Measurements from ENCODE around the gene SHC1.

Gene SHC1

DNA sequence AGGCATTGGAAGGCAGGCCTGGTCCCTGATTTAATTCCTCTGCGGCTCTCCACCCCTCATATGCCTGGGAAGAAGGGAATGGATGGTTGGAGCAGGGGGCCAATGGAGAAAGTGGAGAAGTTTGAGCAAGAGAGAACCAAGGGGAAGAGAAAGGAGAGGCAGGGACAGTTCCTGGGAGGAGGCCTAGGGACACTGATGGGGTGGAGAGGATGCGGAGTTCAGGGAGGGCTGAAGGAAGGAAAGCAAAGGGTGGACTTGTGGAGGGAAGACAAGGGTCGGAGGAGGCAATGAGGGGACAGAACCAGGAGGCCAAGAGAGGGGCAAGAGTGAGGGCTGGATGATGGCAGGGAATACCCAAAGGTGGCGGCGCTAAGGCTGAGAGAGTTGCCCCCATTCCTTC lies 39.2 kb upstream of the SHC1 start:
- DNase-seq, result no peak
- in situ Hi-C loops (cut with HindIII; ENCODE audit: low pct_ligation_motif_present, low pct_unique_long_range_greater_than_20kb, low sequenced_read_pairs), result no loop called here

DNA sequence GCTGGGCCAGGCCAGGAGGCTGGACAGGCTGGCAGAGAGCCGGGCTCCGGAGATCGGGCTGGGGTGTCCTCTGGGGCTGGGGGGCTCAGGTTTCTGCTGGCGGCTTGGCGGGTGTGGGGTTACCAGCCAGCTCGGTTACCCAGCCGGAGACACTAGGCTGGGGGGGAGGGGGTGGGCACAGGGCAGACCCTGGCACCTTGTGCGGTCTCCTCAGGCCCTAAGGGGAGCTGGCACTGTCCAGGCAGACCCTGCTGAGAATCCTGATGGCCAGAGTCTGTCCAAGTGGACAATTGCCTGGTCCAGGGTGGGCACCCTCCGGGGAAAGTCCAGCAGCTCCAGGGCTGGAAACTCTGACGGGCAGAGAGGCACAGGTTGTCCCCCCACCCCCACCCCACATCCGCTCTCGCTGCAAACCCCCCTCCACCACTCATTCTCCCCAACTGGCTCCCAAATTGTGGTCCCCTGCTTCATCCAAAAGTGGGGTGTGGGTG lies 38.7 kb upstream of the SHC1 start:
- no peak for DNase-seq
- in situ Hi-C loops (cut with HindIII; ENCODE audit: low pct_ligation_motif_present, low pct_unique_long_range_greater_than_20kb, low sequenced_read_pairs), result no loop called here

DNA sequence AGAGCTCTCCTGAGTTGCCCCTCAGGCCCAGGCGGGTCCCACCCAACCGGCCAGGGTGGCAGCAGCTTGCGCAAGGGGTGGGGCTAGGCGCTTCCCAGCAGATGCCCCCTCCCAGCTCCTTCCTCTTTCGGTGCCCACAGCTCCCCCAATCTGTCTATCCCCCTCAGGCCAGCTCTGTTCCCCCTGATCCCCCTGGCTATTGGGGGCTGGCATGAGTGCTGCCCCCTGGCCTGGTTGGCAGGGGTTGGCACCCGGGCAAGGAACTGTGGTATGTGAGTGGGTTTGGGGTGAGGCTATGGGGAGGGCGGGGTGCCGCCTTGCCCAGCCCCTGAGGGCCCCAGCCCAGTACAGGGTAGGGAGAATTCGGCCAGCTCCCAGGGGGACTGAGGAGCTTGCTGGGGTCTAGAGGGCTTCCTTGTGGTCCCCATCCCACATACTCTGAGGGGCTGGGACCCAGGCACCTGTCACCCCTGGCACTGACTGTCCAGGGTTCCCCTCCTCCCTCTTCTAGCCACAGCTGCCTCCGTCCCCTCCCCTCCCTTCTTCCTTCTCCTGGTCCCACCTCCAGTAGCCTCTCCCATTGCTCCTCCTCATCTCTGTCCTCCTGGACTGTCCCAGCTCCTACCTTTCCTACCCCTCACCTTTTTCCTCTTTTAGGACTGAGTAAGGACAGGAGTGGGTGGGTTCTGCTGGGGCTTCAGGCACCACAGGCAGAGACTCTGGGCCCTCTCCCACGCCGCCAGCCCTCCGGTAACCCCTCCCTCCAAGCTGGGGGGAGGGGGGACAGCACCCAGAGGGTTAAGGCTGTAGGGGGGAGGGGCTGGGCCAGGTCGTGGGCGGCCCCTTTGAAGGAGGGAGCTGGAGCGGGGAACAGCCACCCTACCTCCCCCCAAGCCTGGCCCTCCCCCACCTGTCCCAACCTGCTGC lies 37.7 kb upstream of the SHC1 start:
- DNase-seq, result no peak
- in situ Hi-C loops (cut with HindIII; ENCODE audit: low pct_ligation_motif_present, low pct_unique_long_range_greater_than_20kb, low sequenced_read_pairs), result no loop called here

DNA sequence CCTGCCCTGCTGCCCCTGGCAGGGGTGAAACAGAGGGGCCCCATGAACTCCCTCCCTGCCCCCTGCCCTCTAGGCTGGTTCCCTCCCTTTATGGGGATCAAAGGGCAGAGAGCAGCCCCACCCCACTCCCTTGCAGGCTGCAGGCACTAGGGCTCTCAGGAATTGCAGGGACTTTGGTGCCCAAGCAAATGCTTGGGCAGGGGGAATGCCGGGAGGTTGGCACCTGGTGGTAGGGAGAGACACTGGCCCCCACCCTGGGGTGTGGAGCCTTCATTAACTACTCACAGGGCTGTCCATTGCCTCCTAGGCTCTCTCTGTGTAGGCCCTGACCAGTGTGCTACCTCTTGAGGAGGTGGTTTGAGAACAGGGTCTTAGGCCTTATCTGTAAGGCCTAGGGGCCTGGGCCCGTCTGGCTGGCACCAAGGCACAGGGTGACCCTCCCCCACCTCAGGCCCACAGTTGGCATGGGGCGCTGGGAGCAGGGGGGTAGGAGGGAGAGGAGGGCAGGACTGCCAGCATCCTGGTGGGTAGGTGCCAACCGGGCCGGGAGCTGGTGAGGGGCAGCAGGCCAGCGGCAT lies 36.8 kb upstream of the SHC1 start:
- in situ Hi-C loops (cut with HindIII; ENCODE audit: low pct_ligation_motif_present, low pct_unique_long_range_greater_than_20kb, low sequenced_read_pairs), result no loop called here
- no peak for DNase-seq

DNA sequence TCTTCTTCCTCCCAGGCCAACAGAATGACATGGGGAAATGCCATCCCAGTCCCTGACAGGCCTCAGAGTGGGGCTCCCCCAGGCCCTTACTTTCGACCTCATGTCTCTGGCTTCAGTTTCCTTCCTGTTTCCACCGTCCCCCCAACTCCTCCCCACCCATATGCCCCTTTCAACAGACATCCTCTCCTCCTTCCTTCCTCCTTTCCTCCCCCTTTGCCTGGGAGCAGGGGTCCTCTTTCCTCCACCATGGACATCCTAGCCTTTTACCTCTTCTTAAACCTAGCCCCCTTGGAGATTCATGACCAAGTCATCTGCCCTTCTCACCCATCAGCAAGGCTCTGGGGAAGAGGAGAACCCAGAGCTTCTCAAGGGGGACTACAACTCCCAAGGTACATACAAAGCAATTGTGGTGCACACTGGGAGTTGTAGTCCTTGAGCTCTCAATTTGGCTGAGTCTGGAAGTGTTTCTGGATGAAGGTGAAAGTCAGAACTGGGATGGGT lies 36.1 kb upstream of the SHC1 start:
- no peak for DNase-seq
- in situ Hi-C loops (cut with HindIII; ENCODE audit: low pct_ligation_motif_present, low pct_unique_long_range_greater_than_20kb, low sequenced_read_pairs), result no loop called here

DNA sequence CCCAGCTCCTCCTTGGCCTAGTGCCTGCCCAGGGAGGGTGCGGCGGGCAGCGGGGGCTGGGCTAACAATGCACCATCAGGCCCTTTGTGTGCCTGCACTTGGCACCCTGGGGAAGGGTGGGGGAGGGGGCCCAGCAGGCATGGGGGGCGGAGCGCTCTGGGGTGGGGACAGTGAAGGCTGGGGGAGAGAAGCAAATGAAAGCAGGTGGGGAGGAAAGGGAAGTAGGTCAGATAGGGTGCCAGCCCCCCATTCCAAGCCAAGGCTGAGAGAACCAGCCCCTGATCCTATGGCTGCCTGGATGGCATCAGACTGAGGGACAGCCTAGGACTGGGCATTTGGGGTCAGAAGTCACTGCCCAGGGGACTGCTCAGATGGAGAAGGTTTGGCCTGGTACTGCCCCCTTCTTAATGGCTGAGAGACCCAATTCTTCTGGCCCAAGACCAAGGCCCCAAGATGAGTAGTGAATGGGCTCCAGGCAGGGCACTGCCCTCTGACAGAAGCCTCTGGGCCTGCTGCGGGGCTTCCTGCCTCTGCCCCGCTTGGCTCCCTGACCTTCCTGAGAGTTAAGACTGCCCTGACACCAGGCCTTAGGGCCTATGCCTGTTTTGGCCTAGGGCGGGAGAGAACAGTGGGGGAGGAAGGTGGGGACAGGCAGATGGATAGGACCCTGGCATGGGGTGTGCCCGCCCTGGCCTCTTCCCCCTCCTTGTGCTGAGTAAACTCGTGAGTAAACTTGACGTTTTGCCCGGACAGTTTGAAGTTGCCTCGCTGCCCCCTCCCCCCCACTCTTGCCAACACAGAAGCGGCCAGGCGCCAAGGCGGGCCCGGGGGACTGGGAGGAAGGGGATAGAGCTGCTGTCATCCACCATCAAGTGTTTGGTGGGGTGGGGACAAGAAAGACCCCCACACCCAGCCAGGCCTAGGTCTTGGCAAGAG lies 34.8 kb upstream of the SHC1 start:
- in situ Hi-C loops (cut with HindIII; ENCODE audit: low pct_ligation_motif_present, low pct_unique_long_range_greater_than_20kb, low sequenced_read_pairs), result no loop called here
- DNase-seq, result no peak

DNA sequence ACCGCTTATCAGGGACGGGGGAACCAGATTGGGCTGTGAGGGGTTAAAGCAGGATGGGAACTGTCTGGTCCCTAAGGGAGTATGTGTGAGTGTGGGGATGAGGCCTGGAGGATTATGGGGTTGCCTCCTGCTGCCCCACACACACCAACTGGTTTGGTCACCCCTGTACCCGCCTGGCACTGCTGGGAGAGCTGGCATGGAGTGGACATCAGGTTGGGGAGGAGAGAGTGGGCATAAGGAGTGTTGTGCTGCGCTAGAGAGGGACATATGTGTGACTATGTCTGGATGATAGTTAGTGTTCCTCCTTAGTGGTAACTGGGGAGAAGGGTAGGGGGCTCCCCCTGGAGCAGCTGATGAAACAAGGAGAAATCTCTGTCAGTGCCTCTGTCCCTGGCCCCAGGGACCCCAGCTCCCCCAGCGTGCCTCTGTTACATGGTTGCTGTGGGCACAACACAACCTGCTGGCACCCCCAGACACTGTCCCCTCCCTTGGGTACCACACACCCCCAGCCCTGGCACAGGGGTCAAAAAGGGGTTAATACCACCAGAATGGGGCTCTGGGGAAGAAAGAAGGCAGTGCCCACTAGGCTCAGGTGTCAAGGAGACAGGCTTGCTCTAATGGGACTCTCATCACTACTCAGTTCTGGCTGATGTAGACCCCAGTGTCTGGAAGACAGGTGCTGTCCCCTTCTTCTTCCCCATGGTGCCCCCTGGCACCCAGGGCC lies 34.0 kb upstream of the SHC1 start:
- no peak for DNase-seq
- in situ Hi-C loops (cut with HindIII; ENCODE audit: low pct_ligation_motif_present, low pct_unique_long_range_greater_than_20kb, low sequenced_read_pairs), result no loop called here

DNA sequence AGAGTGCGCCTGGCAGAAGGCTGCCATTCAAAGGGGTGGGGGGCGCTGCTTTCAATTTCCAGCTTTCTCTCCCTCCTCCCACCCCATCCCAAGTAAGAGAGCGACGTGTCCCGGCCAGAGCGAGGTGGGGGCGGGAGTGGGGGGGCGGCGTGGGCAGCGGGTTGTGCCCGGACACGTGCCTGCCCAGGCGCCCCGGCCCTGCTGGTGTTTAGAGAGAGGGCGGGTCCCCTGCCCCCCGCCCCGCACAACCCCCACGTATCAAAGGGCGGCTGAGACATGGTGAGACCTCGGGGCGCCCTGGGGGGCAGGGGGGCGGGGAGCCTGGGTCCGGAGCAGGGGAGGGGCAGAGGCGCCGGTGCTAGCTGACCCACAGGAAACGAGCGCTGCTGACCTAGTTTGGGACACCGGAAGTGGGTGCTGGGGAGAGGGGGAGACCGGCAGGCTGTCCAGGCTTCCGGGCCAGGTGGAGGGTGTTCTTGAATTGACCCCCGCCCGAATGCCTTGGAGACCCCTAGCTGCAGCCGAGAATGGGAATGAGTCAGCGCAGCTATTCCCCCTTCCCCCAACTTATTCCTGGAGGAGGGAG lies 33.3 kb upstream of the SHC1 start:
- in situ Hi-C loops (cut with HindIII; ENCODE audit: low pct_ligation_motif_present, low pct_unique_long_range_greater_than_20kb, low sequenced_read_pairs), result no loop called here
- peak; percentile 81 for DNase-seq

DNA sequence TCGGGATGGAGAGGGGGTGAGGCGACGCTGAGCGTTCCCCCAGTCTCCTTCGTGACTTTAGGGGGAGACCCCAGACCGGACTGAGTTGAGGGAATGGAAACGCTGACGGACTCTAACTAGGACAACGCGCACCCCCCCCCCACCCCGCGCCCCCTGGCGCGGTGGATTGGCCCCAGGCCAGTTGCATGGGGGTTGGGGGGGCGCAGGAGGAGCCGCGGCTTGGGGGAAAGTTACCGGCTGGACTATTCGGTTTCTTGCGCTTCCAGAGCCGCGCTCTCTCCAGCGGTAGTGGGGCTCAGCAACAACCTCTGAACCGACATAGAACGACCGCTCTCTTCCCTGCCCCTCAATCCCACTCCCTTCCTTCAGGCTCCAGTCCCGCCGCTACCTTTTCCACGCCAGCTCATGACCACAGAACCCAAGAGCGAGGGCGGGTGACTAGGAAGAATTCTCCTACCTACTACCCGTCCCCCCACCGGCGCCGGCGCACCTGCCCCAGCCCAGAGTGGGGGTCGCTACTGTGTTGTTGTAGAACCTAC lies 32.7 kb upstream of the SHC1 start:
- in situ Hi-C loops (cut with HindIII; ENCODE audit: low pct_ligation_motif_present, low pct_unique_long_range_greater_than_20kb, low sequenced_read_pairs), result no loop called here
- peak; percentile 37 for DNase-seq

DNA sequence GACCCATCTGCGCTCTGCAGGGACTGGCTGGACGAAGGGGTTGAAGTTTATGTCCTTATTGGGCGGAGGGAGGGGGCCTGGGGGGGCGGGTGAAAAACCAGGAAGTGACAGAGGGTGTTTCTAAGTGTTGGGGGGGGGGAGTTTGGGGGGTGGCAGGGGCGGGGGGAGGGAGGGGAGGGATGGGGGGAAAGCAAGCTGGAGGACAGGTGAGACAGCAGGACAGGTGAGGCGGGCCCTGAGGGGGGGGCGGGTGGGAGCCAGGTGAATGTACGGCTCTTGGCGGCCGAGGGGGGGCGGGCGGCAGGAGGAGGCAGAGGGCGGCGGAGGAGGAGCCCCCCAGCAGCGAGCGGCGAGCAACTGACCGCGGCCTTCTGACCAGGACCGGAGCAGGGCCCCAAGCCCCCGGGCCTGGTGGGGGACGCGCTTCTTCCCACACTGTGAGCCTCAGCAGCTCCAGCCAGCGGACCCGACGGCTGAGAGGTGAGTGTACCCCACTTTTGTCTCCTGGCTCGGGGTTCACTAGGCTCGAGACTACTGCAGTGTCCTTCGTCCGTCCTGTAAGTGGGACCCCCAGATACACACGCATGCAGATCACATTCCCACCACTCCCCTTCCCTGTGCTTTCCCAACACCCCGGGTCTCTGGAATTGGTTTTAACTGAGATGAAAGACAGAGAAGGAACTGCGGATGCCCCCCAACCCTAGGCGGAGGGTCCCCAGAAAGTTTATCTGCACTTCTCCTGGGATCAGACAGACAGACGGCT lies 32.1 kb upstream of the SHC1 start, which contains the start of gene ZBTB7B:
ZBTB7B (plus strand) TSS at position 339 of the 763 bp plus-strand sequence. CDS start 11,859 bp downstream, outside the sequence.
- DNase-seq, result peak; percentile 40
- in situ Hi-C loops (cut with HindIII; ENCODE audit: low pct_ligation_motif_present, low pct_unique_long_range_greater_than_20kb, low sequenced_read_pairs), result no loop called here

DNA sequence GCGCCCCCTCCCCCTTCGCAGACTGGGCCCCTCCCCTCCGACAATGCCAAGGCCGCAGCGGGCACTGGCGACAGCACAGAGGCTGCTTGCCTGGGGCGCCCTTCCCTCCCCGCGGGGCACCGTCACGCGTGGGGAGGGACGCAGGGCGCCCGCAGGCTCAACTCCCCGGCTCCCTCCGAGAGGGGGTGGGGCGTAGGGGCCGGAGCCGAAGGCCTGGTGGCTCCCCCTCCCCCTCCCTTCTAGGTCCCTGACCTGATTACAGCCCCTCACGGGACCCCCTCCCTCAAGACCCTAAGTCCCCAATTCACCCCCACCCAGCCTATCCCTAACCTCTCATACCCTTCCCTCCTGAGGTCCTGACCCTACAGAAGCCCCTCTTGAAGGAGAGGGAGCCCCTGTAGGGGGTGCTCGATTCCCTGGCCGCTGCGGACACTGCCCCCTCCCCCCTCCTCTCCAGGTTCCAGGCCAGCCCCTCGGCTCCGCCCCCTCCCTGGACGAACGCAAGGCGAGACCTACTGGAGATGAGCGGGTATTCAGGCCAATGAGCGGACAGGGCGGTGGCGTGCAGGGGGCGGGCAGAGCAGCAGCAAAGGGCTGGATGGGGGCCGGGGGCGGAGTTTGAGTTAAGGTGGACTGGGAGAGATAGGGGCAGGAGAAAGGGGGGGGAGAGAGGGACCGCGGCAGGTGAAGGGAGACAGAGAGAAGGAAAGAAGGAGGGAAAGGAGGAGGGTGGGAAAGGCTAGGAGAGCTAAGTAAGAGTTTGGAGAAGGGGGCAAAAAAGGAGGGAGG lies 31.3 kb upstream of the SHC1 start:
- in situ Hi-C loops (cut with HindIII; ENCODE audit: low pct_ligation_motif_present, low pct_unique_long_range_greater_than_20kb, low sequenced_read_pairs), result no loop called here
- peak; percentile 99 for DNase-seq

DNA sequence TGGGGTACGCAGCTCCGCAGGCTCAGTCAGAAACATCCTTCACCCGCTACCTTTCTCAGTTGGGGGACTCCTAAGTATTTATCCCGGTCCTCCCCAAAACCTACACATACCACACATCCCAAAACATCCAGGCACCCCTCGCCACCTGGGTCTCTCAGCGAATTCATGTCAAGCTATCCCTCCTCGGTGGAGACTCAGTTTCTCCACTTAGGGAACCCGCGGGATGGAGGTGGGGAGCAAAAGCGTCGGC lies 30.8 kb upstream of the SHC1 start:
- in situ Hi-C loops (cut with HindIII; ENCODE audit: low pct_ligation_motif_present, low pct_unique_long_range_greater_than_20kb, low sequenced_read_pairs), result no loop called here
- DNase-seq, result no peak

DNA sequence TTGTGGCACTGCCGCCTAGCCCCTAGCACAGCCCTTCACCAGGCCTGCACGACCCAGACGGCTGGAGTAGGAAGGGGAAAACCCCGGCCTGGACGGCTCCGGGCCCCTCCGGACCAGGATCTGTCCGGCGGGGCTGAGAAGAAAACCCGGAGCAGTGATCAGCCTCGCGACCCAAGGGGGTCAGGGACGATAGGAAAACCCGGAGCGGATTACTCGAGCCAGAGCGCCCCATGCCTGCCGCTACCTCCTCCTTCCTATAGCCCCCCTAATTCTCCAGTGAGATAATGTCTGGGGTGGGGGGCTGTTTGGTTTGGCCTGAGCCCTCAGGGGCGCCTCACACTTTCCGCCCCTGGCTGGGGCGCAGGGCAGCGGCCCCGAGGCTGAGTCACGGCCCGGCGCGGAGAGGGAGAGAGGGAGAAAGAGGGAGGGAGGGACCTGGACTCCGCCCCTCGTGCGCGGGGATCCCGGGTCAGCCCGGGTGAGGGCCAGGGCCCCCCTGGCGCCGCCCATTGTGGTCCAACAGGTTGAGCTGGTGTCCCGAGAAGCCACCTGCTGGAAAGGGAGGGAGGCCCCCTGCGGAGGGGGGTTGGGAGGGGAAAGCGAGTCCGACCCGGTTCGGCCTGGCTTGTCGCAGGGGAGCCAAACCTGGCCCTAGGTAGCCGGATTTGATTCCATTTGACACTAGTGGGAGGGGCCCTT lies 30.3 kb upstream of the SHC1 start:
- peak; percentile 94 for DNase-seq
- in situ Hi-C loops (cut with HindIII; ENCODE audit: low pct_ligation_motif_present, low pct_unique_long_range_greater_than_20kb, low sequenced_read_pairs), result no loop called here

DNA sequence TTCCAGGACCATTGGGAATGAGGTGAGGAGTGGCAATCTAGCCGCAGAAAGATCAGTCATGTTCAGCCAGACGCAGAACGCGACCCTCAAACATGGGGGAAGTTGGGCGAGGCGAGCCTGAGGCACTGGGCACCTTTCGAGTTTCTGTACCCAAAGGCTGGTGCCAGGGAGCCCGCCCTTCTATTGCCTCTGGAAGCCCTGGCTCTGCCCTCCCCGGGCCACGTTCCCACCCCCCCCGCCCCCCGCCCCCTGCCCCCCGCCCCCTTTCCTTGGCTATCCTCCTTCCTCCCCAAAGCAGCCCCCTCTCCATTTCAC lies 29.8 kb upstream of the SHC1 start:
- in situ Hi-C loops (cut with HindIII; ENCODE audit: low pct_ligation_motif_present, low pct_unique_long_range_greater_than_20kb, low sequenced_read_pairs), result no loop called here
- no peak for DNase-seq

DNA sequence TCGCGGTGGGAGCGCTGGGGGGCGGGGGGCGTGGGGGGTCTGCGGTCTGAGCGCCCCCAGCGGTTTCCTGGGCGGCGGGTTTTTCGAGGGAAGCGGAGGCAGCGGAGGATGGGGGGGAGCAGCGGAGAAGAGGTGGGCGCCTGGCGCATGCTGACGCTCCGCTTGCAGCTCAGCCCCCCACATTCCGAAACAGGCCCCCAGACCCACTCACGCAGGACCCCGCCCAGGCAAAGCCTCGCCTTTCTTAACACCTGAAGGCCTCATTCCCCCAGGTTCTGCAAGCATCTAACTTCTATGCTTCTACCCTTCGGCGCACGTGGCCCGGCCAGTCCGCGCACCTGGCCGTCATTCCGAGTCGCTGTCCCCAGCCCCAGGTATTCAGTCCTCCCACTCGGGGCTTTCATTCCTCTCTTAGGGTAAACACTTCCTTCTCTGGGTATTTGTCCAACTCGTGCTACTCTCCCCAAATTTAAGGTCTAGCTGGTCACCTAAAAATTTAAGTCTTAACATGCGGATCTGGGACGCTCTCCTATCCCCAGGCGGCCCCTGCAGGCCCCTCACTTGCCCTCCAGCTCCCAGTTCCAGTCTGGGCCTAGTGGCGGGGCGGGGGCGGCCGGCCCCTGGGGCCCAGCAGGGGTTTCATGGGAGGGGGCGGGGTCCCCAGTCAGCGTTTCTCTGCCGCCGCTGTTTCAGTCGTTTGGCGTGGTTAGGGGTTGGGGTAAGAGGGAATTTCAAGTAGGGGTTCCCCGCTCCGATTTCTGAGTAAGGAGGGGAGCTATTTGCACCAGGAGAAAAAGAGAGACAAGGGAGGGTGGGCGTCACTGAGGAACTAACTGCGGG lies 29.2 kb upstream of the SHC1 start:
- in situ Hi-C loops (cut with HindIII; ENCODE audit: low pct_ligation_motif_present, low pct_unique_long_range_greater_than_20kb, low sequenced_read_pairs), result no loop called here
- no peak for DNase-seq

Data from ACHN (cell line).